ENCODE measurements around the gene EPPIN. TPM values are rescaled to one million over a fixed set of nuclear protein-coding genes. Genes with fewer than 3 reads are reported as not detected.
"Not testable (repeated sequence)": the region's sequence is repeated elsewhere in the genome, so short reads cannot be mapped to it uniquely, and the experiment has no call there.

The EPPIN gene
- total and polyA plus RNA-seq, 2 of the 8 experiments (the other 6 are each of a cell fraction or from before 2014, with no cell fraction given): 0.06 TPM; not detected in 1

- FAIRE-seq; H3K4me1 ChIP-seq (replicated peaks in 1 of 4; ENCODE audit: control insufficient read depth in 3 of 4, insufficient read depth in 4 of 4, low read length in 3 of 4); DNase-seq (ENCODE audit: low read depth in 1 of 2, low spot score in 2 of 2); H3K36me3 ChIP-seq (ENCODE audit: control insufficient read depth in 2 of 4, insufficient read depth in 4 of 4, low read length in 3 of 4); H3K14ac ChIP-seq (ENCODE audit: insufficient read length); H3K4ac ChIP-seq (replicated peaks; ENCODE audit: insufficient read length, low read depth, low read length); H3K79me1 ChIP-seq (ENCODE audit: low read depth, low read length); H2BK120ac ChIP-seq (replicated peaks; ENCODE audit: low read depth, low read length); H3K27me3 ChIP-seq (replicated peaks in 1 of 4; ENCODE audit: control insufficient read depth in 3 of 4, extremely low read depth in 1 of 4, insufficient read depth in 3 of 4, low read length in 3 of 4); H3K79me2 ChIP-seq (ENCODE audit: control insufficient read depth in 1 of 2, insufficient read depth in 2 of 2, low read length in 2 of 2); H3K56ac ChIP-seq (replicated peaks; ENCODE audit: insufficient read length, low read depth, low read length); POLR2A ChIA-PET (ENCODE audit: partially characterized antibody); H2BK20ac ChIP-seq (ENCODE audit: low read length); H2AFZ ChIP-seq (ENCODE audit: low read length); H2BK12ac ChIP-seq (ENCODE audit: low read depth, low read length); H3K4me3 ChIP-seq (ENCODE audit: extremely low read depth in 1 of 4, insufficient read depth in 2 of 4, low read depth in 3 of 4, low read length in 4 of 4); H3K9ac ChIP-seq (replicated peaks in 1 of 4; ENCODE audit: extremely low read depth in 1 of 4, low read depth in 3 of 4, low read length in 3 of 4); H4K91ac ChIP-seq (replicated peaks; ENCODE audit: insufficient read length, low read length); H2BK15ac ChIP-seq (ENCODE audit: low read length); H3K27ac ChIP-seq (ENCODE audit: low read depth, low read length); H2AK5ac ChIP-seq (ENCODE audit: low read depth, low read length); H2BK5ac ChIP-seq (ENCODE audit: low read depth, low read length); H3K23ac ChIP-seq (ENCODE audit: insufficient read length); H4K8ac ChIP-seq (ENCODE audit: extremely low read depth, insufficient read depth, low read length); H3K23me2 ChIP-seq (ENCODE audit: low read depth, low read length); H3K9me3 ChIP-seq (ENCODE audit: insufficient read depth in 2 of 2, low read depth in 1 of 2, low read length in 1 of 2); H3K4me2 ChIP-seq (ENCODE audit: insufficient read depth in 1 of 2, low read depth in 2 of 2, low read length in 2 of 2); H4K20me1 ChIP-seq (replicated peaks in 1 of 2; ENCODE audit: control insufficient read depth in 1 of 2, insufficient read depth in 2 of 2, low read length in 2 of 2); H3K18ac ChIP-seq (ENCODE audit: extremely low read depth, low read length); H4K5ac ChIP-seq (ENCODE audit: insufficient read length, low read depth, low read length): not testable (repeated sequence)
- CTCF ChIA-PET (ENCODE audit: partially characterized antibody): interaction anchor here (0.6 kb wide), 1 partner anchor 23 kb away, joined by 3 read pairs; no protein-coding TSS in a partner anchor
- WGBS, 2 experiments (ENCODE audit: extremely low coverage in 1 of 2, insufficient coverage in 1 of 2, insufficient read length in 1 of 2, insufficient replicate concordance in 2 of 2, low coverage in 1 of 2, low lambda C conversion rate in 2 of 2, missing lambda C conversion rate in 1 of 2): 80% methylated on average over 1 of the region's 1 CpG; no CpG with 5 or more reads in 1 of the 2 experiments
- peak; percentile 67; the same call in 1 of the 2 replicates for TF ChIP-seq KDM1A (IDR thresholded peaks at IDR 0.05; ENCODE audit: borderline replicate concordance, low read length)
These were observed 22.4 kb upstream of the EPPIN start for GRCh38 chr20:45569650-45570049.
